H9 (cell line): ENCODE measurements around the gene FKRP. TPM values are rescaled to one million over a fixed set of nuclear protein-coding genes. Genes with fewer than 3 reads are reported as not detected.

Experiments used
- DNase-seq: peaks from one replicate; pipeline ENCODE4 v3.0.0-alpha.2; 2017
- H2AFZ ChIP-seq: one replicate; pipeline ENCODE4 v1.6.1; 2013; ENCODE audit warnings: mild to moderate bottlenecking, low read length, control low read depth, moderate library complexity
- H2AK5ac ChIP-seq: 2 replicates; pipeline ENCODE4 v1.6.1; 2013; ENCODE audit warnings: low read length, control low read depth, mixed read lengths; ENCODE audit not compliant: insufficient read length
- H2BK120ac ChIP-seq: one replicate; pipeline ENCODE4 v1.6.1; 2013; ENCODE audit warnings: low read depth, mild to moderate bottlenecking, low read length, control low read depth, inconsistent platforms; ENCODE audit not compliant: poor library complexity, severe bottlenecking
- H2BK12ac ChIP-seq: 2 replicates; pipeline ENCODE4 v1.6.1; 2013; ENCODE audit warnings: low read length, control low read depth, mixed read lengths, low read depth; ENCODE audit not compliant: insufficient read length
- H2BK15ac ChIP-seq: 2 replicates; pipeline ENCODE4 v1.6.1; 2013; ENCODE audit warnings: low read depth, low read length, control low read depth
- H2BK20ac ChIP-seq: one replicate; pipeline ENCODE4 v1.6.1; 2013; ENCODE audit warnings: low read depth, mild to moderate bottlenecking, low read length, control low read depth, inconsistent platforms; ENCODE audit not compliant: poor library complexity, severe bottlenecking
- H2BK5ac ChIP-seq: 2 replicates; pipeline ENCODE4 v1.6.1; 2013; ENCODE audit warnings: low read length, control low read depth, mixed read lengths; ENCODE audit not compliant: insufficient read length
- H3K14ac ChIP-seq: 2 replicates; pipeline ENCODE4 v1.6.1; 2013; ENCODE audit warnings: low read length, control low read depth; ENCODE audit not compliant: insufficient read depth
- H3K18ac ChIP-seq: 2 replicates; pipeline ENCODE4 v1.6.1; 2013; ENCODE audit warnings: low read depth, mild to moderate bottlenecking, mixed read lengths, low read length, control low read depth; ENCODE audit not compliant: insufficient read length
- H3K23ac ChIP-seq: 2 replicates; pipeline ENCODE4 v1.6.1; 2013; ENCODE audit warnings: low read length, control low read depth, mixed read lengths, low read depth; ENCODE audit not compliant: insufficient read length
- H3K23me2 ChIP-seq: 2 replicates; pipeline ENCODE4 v1.6.1; 2013; ENCODE audit warnings: low read depth, mild to moderate bottlenecking, mixed read lengths, low read length, control low read depth; ENCODE audit not compliant: insufficient read length, poor library complexity, severe bottlenecking
- H3K27ac ChIP-seq: 2 replicates; pipeline ENCODE4 v1.5.1; 2013; ENCODE audit warnings: low read length, control low read depth, mixed read lengths, low read depth; ENCODE audit not compliant: insufficient read length
- H3K27me3 ChIP-seq: 2 replicates; pipeline ENCODE4 v1.6.1; 2013; ENCODE audit warnings: low read length, control low read depth, inconsistent platforms; ENCODE audit not compliant: insufficient read depth
- H3K4ac ChIP-seq: 2 replicates; pipeline ENCODE4 v1.6.1; 2013; ENCODE audit warnings: low read depth, mild to moderate bottlenecking, control low read depth, inconsistent platforms, low read length, moderate library complexity
- H3K4me1 ChIP-seq: 2 replicates; pipeline ENCODE4 v1.6.1; 2013; ENCODE audit warnings: low read length, control low read depth, inconsistent platforms; ENCODE audit not compliant: insufficient read depth
- H3K4me2 ChIP-seq: 2 replicates; pipeline ENCODE4 v1.6.1; 2013; ENCODE audit warnings: low read length, control low read depth, mixed read lengths; ENCODE audit not compliant: insufficient read length, insufficient read depth
- H3K56ac ChIP-seq: 2 replicates; pipeline ENCODE4 v1.6.1; 2013; ENCODE audit warnings: low read depth, mild to moderate bottlenecking, mixed read lengths, low read length, control low read depth; ENCODE audit not compliant: insufficient read length
- H3K79me1 ChIP-seq: 2 replicates; pipeline ENCODE4 v1.6.1; 2013; ENCODE audit warnings: low read depth, mild to moderate bottlenecking, moderate library complexity, low read length, control low read depth, inconsistent platforms; ENCODE audit not compliant: insufficient read depth, poor library complexity, severe bottlenecking
- H3K79me2 ChIP-seq: 2 replicates; pipeline ENCODE4 v1.6.1; 2013; ENCODE audit warnings: low read length, control low read depth, inconsistent platforms; ENCODE audit not compliant: insufficient read depth
- H3K9ac ChIP-seq: 2 replicates; pipeline ENCODE4 v1.6.1; 2013; ENCODE audit warnings: low read length, control low read depth, mixed read lengths; ENCODE audit not compliant: insufficient read length; ENCODE audit errors: extremely low read depth
- H3K9me3 ChIP-seq: one replicate; pipeline ENCODE4 v1.6.1; 2013; ENCODE audit warnings: low read depth, low read length, inconsistent platforms; ENCODE audit not compliant: control insufficient read depth
- H3T11ph ChIP-seq: one replicate; pipeline ENCODE4 v1.6.1; 2013; ENCODE audit warnings: mild to moderate bottlenecking, low read length, control low read depth, inconsistent platforms
- H4K20me1 ChIP-seq: one replicate; pipeline ENCODE4 v1.6.1; 2013; ENCODE audit not compliant: control insufficient read depth, insufficient read length, insufficient read depth
- H4K5ac ChIP-seq: 2 replicates; pipeline ENCODE4 v1.6.1; 2013; ENCODE audit warnings: low read depth, mild to moderate bottlenecking, mixed read lengths, low read length, control low read depth; ENCODE audit not compliant: insufficient read length
- H4K8ac ChIP-seq: replicated peaks from 2 replicates; pipeline ENCODE4 v1.6.1; 2013; ENCODE audit warnings: low read length, control low read depth, mixed read lengths, low read depth; ENCODE audit not compliant: insufficient read length
- H4K91ac ChIP-seq: 2 replicates; pipeline ENCODE4 v1.6.1; 2013; ENCODE audit warnings: low read depth, mild to moderate bottlenecking, moderate library complexity, mixed read lengths, low read length, control low read depth; ENCODE audit not compliant: insufficient read length
- H3K27ac Mint-ChIP-seq, 3 experiments: 2 replicates in 2 of 3; 3 replicates in 1 of 3; pipeline ENCODE4 v1.8.0; 2020 to 2021; ENCODE audit warnings: mixed read lengths in 3 of 3, mild to moderate bottlenecking in 1 of 3, moderate library complexity in 1 of 3
- H3K27me3 Mint-ChIP-seq: 2 replicates; pipeline ENCODE4 v1.8.0; 2021; ENCODE audit warnings: low read depth, mild to moderate bottlenecking, moderate library complexity, mixed read lengths
- H3K36me3 Mint-ChIP-seq, 3 experiments: 2 replicates in 2 of 3; 3 replicates in 1 of 3; pipeline ENCODE4 v1.8.0; 2020 to 2021; ENCODE audit warnings: low read depth in 3 of 3, mixed read lengths in 3 of 3; ENCODE audit not compliant: insufficient read depth in 1 of 3
- H3K4me1 Mint-ChIP-seq, 2 experiments: 2 replicates each; pipeline ENCODE4 v1.8.0; 2020; ENCODE audit warnings: mixed read lengths in 2 of 2
- H3K4me3 Mint-ChIP-seq, 2 experiments: 2 replicates in 1 of 2; 3 replicates in 1 of 2; pipeline ENCODE4 v1.8.0; 2020 to 2021; ENCODE audit warnings: mild to moderate bottlenecking in 2 of 2, mixed read lengths in 2 of 2, moderate library complexity in 1 of 2
- H3K9me3 Mint-ChIP-seq, 2 experiments: 2 replicates in 1 of 2; 3 replicates in 1 of 2; pipeline ENCODE4 v1.8.0; 2020; ENCODE audit warnings: mild to moderate bottlenecking in 2 of 2, mixed read lengths in 2 of 2, moderate library complexity in 1 of 2
- WGBS: extraction: QIAGEN DNeasy Blood & Tissue Kit; methylation state at CpG from one replicate; pipeline ENCODE4 v1.1.7; 2013; ENCODE audit warnings: missing lambda C conversion rate, low lambda C conversion rate, mixed read lengths; ENCODE audit not compliant: insufficient read length; ENCODE audit errors: extremely low coverage; 5-methylcytosine and 5-hydroxymethylcytosine counted together
- total RNA-seq: library from RNA; stranded (reverse); gene quantifications from 2 replicates; pipeline ENCODE4 v1.2.1, GENCODE V29; 2021
- TF ChIP-seq, protein P1 (sequence below): fragments of 200-600 bp; sonication (generic); conservative IDR thresholded peaks from 3 replicates; pipeline ENCODE4 v1.8.0; 2021; ENCODE audit warnings: antibody characterized with exemption, mild to moderate bottlenecking

The FKRP gene
- total RNA-seq, 1 experiment from 2014 or later, result 42.2 TPM

DNA sequence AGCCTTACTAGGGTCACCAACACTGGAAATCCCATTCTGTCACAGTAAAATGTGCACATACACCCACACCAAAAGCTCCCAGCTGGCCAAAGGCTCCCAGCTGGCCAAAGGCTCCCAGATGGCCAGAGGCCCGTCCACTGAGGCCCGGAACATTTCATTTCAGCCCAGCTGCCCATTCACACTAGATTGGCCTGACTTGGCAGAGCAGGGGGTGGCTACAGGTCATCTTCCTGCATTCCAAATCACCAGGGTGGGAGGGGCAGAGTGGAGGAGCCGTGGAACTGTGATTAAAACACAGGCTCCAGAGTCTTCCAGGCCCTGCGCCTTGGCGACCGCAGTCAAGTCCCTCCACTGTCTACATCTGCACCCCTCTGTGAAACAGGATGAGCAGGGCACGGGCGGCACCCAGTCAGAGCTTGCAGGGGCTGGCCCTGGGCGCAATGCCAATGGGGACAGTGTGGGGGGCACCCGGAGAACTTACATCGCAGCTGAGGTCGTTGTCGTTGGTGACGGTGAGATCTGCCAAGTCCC, 18.8 kb upstream of the FKRP start:
- Histone ChIP-seq H2BK20ac (no peak overlapping the region), H4K5ac (no peak overlapping the region), H2BK15ac (no peak overlapping the region), H3K23ac (no peak overlapping the region), H3K14ac (no peak overlapping the region), H3K9ac (no peak overlapping the region), H2AFZ (no peak overlapping the region), H3K23me2 (no peaks in the 10 kb centered on the region), H2AK5ac (no peak overlapping the region), H3K27ac (no peak overlapping the region), H3K27me3 (no peaks in the 10 kb centered on the region), H3T11ph (no peak overlapping the region), H3K9me3 (no peaks in the 10 kb centered on the region), H2BK120ac (no peak overlapping the region), H4K91ac (no peak overlapping the region), H3K18ac (no peak overlapping the region), H3K4me2 (no peak overlapping the region), H2BK5ac (no peak overlapping the region), H3K4me1 (no peaks in the 10 kb centered on the region), H2BK12ac (no peak overlapping the region), H3K79me2 (no peaks in the 10 kb centered on the region; the same call in 1 of the 2 replicates), H3K79me1 (no peaks in the 10 kb centered on the region), H4K20me1 (no peaks in the 10 kb centered on the region), H3K4ac (no peak overlapping the region), H4K8ac (no peak overlapping the region), H3K56ac (no peak overlapping the region)
- WGBS, result no CpG with 5 or more reads among the region's 14 CpGs
- Mint-ChIP-seq H3K9me3 (no peaks in the 10 kb centered on the region), H3K4me3 (no peak overlapping the region), H3K4me1 (peaks cover 16 to 27% of the 10 kb centered on the region in 2 experiments), H3K27me3 (no peaks in the 10 kb centered on the region), H3K36me3 (peaks cover 48 to 89% (median 86%) of the 10 kb centered on the region in 3 experiments), H3K27ac (peak overlapping the region in 1 of 3 experiments; percentile 70; a peak in 2 of 7 replicates)
- TF ChIP-seq, protein P1, sequence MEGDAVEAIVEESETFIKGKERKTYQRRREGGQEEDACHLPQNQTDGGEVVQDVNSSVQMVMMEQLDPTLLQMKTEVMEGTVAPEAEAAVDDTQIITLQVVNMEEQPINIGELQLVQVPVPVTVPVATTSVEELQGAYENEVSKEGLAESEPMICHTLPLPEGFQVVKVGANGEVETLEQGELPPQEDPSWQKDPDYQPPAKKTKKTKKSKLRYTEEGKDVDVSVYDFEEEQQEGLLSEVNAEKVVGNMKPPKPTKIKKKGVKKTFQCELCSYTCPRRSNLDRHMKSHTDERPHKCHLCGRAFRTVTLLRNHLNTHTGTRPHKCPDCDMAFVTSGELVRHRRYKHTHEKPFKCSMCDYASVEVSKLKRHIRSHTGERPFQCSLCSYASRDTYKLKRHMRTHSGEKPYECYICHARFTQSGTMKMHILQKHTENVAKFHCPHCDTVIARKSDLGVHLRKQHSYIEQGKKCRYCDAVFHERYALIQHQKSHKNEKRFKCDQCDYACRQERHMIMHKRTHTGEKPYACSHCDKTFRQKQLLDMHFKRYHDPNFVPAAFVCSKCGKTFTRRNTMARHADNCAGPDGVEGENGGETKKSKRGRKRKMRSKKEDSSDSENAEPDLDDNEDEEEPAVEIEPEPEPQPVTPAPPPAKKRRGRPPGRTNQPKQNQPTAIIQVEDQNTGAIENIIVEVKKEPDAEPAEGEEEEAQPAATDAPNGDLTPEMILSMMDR, result no peak
- DNase-seq, result no peak
